GM12878 (cell line): ENCODE data around the gene EXD3. TPM values are rescaled to one million over a fixed set of nuclear protein-coding genes. Genes with fewer than 3 reads are reported as not detected.

Source experiments
- BCL3 ChIP-seq: IDR thresholded peaks from 2 replicates; pipeline ENCODE4 v1.6.1; 2011; ENCODE audit warnings: borderline replicate concordance, low read depth, mild to moderate bottlenecking, moderate library complexity, low read length; ENCODE audit not compliant: insufficient read depth, poor library complexity, severe bottlenecking
- CTCF ChIP-seq, 3 experiments: IDR thresholded peaks in 2 of 3; conservative IDR thresholded peaks in 1 of 3; 2 replicates each; pipeline ENCODE4 v1.5.1; 2011; ENCODE audit warnings: low read depth in 3 of 3, low read length in 3 of 3, mild to moderate bottlenecking in 3 of 3, control low read depth in 2 of 3, moderate library complexity in 2 of 3, inconsistent platforms in 1 of 3, mixed read lengths in 1 of 3; ENCODE audit not compliant: control insufficient read depth in 2 of 3, insufficient read depth in 1 of 3; ENCODE audit errors: extremely low read depth in 1 of 3
- PAX5 ChIP-seq: IDR thresholded peaks from 2 replicates; pipeline ENCODE4 v1.6.1; 2011; ENCODE audit warnings: low read depth, low read length, borderline replicate concordance
- SKIL ChIP-seq: fragments of 450-650 bp; IDR thresholded peaks from 2 replicates; pipeline ENCODE4 v1.6.1; 2017; ENCODE audit warnings: mild to moderate bottlenecking, low read depth, inconsistent platforms; ENCODE audit not compliant: poor library complexity, severe bottlenecking
- polyA plus RNA-seq, 11 experiments: library from polyadenylated mRNA; depleted of rRNA in 4 of 11; unstranded in 6 of 11; stranded (reverse) in 5 of 11; fragments of >200 nt; fragmentation: Nextera tagmentation in 4 of 11; fragmentation: Illumina TruSeq in 1 of 11; extraction: Ambion mirVana in 4 of 11; extraction: Trizol in 1 of 11; gene quantifications; 1 replicate in 1 of 11; 2 replicates in 10 of 11; pipeline versions ENCODE4 v1.2.1 to v1.2.3, GENCODE V29; 2011 to 2016; ENCODE audit warnings: inconsistent platforms in 2 of 11, missing spikeins in 2 of 11, low read depth in 1 of 11
- total RNA-seq, 4 experiments: library from RNA; depleted of rRNA in 3 of 4; stranded (reverse); fragments of >200 nt in 3 of 4; fragmentation: Illumina TruSeq in 1 of 4; extraction: Trizol in 1 of 4; gene quantifications; 2 replicates each; pipeline versions ENCODE4 v1.2.1 to v1.2.3, GENCODE V29; 2013 to 2021

EXD3 gene
- total and polyA plus RNA-seq, 10 of the 15 experiments (the other 5 are each of a cell fraction or from before 2014, with no cell fraction given), result 0.21 to 7.1 (median 3.6) TPM

DNA sequence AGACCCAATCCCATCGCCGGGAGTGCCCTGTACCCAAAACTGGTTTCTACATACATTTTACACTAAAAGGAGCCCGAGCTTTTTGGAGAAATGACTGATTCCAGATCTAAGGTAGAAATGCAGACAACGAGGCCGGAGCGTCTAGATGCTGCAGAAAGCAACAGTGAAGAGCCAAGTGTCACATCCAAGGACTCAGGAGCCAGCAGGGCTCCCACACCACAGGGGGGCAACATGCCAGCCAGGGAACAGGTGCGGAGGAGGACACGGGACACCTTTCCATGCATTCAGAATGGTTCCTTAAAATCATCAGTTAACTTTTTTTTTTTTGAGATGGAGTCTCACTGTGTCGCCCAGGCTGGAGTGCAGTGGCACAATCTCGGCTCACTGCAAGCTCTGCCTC, 97.8 kb downstream of the EXD3 start (continued):
- TF ChIP-seq SKIL (no peak), BCL3 (no peak), PAX5 (no peak), CTCF (IDR thresholded peaks at IDR 0.05 in 2 of 3, conservative IDR thresholded peaks at IDR 0.05 in 1 of 3; ENCODE audit: control insufficient read depth in 2 of 3, extremely low read depth in 1 of 3, insufficient read depth in 1 of 3, low read depth in 3 of 3, low read length in 3 of 3) (no peak)
